K562 (cell line): ENCODE results near the gene ERAL1. TPM values are rescaled to one million over a fixed set of nuclear protein-coding genes. Genes with fewer than 3 reads are reported as not detected.

Source experiments
- ATAC-seq: fragments of 200-7000 bp; cut with Tn5 transposase; 3 replicates; pipeline ENCODE4 v1.9.1; 2020; ENCODE audit warnings: moderate library complexity
- BruUV-seq: library from RNA; stranded (reverse); fragments of 400-500 nt; replicated peaks from 2 replicates; lab custom pipeline; 2021; lab: Mats Ljungman, UMichigan
- CTCF ChIA-PET: fragments of 300-600 bp; formaldehyde crosslinking; extraction: SDS; loops from one replicate; lab custom pipeline; 2021; ENCODE audit warnings: low intra/inter-chr PET ratio; lab: Yijun Ruan, JAX
- POLR2A ChIA-PET: fragments of 300-600, 350-650 bp; sonication (Branson Sonifier 250); formaldehyde crosslinking; extraction: SDS; loops from one replicate; lab custom pipeline; 2021; ENCODE audit warnings: antibody characterized with exemption, inconsistent platforms; lab: Yijun Ruan, JAX
- DNase-seq, 4 experiments: peaks; one replicate each; pipeline versions ENCODE4 v3.0.0 to v3.0.0-alpha.2; 2011 to 2018; ENCODE audit warnings: low spot score in 3 of 4, mixed read lengths in 3 of 4; ENCODE audit errors: extremely low read depth in 1 of 4
- FAIRE-seq: peaks from 2 replicates; lab custom pipeline; 2011; peaks lifted over from hg19 to GRCh38; lab: Jason Lieb, UNC
- H2AFZ ChIP-seq: 2 replicates; pipeline ENCODE4 v1.6.0; 2011; ENCODE audit warnings: low read depth, low read length, control low read depth, inconsistent platforms
- H3K27ac ChIP-seq: fragments of 200-600 bp; 3 replicates; pipeline ENCODE4 v1.8.0; 2011; ENCODE audit warnings: low read depth, mild to moderate bottlenecking, control low read depth, inconsistent platforms, low read length, moderate library complexity, mixed read lengths; ENCODE audit errors: extremely low read depth
- H3K27me3 ChIP-seq, 2 experiments: fragments of 300-600 bp in 1 of 2; 2 replicates in 1 of 2; 3 replicates in 1 of 2; pipeline versions ENCODE4 v1.6.0 to v1.8.0; 2011; ENCODE audit warnings: inconsistent platforms in 2 of 2, low read length in 2 of 2, mild to moderate bottlenecking in 1 of 2, mixed read lengths in 1 of 2, moderate library complexity in 1 of 2; ENCODE audit not compliant: control insufficient read depth in 2 of 2, insufficient read depth in 2 of 2
- H3K36me3 ChIP-seq: fragments of 300-600 bp; 3 replicates; pipeline ENCODE4 v1.8.0; 2011; ENCODE audit warnings: mild to moderate bottlenecking, low read length, inconsistent platforms; ENCODE audit not compliant: control insufficient read depth, insufficient read depth
- H3K4me1 ChIP-seq, 2 experiments: fragments of 200-600 bp in 1 of 2; replicated peaks in 1 of 2; 2 replicates in 1 of 2; 3 replicates in 1 of 2; pipeline versions ENCODE4 v1.5.1 to v1.8.0; 2011; ENCODE audit warnings: inconsistent platforms in 2 of 2, low read length in 2 of 2, mild to moderate bottlenecking in 1 of 2, mixed read lengths in 1 of 2, moderate library complexity in 1 of 2; ENCODE audit not compliant: control insufficient read depth in 2 of 2, insufficient read depth in 2 of 2
- H3K4me2 ChIP-seq: 2 replicates; pipeline ENCODE4 v1.6.1; 2011; ENCODE audit warnings: low read length, control low read depth, inconsistent platforms, mixed read lengths; ENCODE audit not compliant: insufficient read depth
- H3K4me3 ChIP-seq: fragments of 200-600 bp; sonication (generic), shearing (Covaris generic); 2 replicates; pipeline ENCODE4 v1.5.1; 2016; ENCODE audit warnings: control low read depth, inconsistent platforms
- H3K79me2 ChIP-seq: fragments of 200-600 bp; 3 replicates; pipeline ENCODE4 v1.8.0; 2011; ENCODE audit warnings: low read length, inconsistent platforms; ENCODE audit not compliant: control insufficient read depth, insufficient read depth
- H3K9ac ChIP-seq, 2 experiments: 2 replicates each; pipeline versions ENCODE4 v1.6.0 to v1.6.1; 2011; ENCODE audit warnings: low read depth in 2 of 2, low read length in 2 of 2, control low read depth in 1 of 2, inconsistent platforms in 1 of 2, mild to moderate bottlenecking in 1 of 2, mixed read lengths in 1 of 2; ENCODE audit not compliant: insufficient read depth in 1 of 2
- H3K9me1 ChIP-seq: one replicate; pipeline ENCODE4 v1.6.0; 2011; ENCODE audit warnings: inconsistent platforms, mild to moderate bottlenecking, low read length, moderate library complexity; ENCODE audit not compliant: control insufficient read depth, insufficient read depth
- H3K9me3 ChIP-seq: replicated peaks from 2 replicates; pipeline ENCODE4 v1.5.1; 2011; ENCODE audit warnings: low read depth, low read length, inconsistent platforms; ENCODE audit not compliant: control insufficient read depth, insufficient read depth
- H4K20me1 ChIP-seq: replicated peaks from 2 replicates; pipeline ENCODE4 v1.6.1; 2011; ENCODE audit warnings: low read length, inconsistent platforms, mixed read lengths; ENCODE audit not compliant: control insufficient read depth, insufficient read depth
- ARID3B ChIP-seq: fragments of 250-450 bp; sonication (Bioruptor Pico); IDR thresholded peaks from 2 replicates; pipeline ENCODE4 v1.4.0; 2020; ENCODE audit warnings: borderline replicate concordance
- ASH1L ChIP-seq: fragments of 450-650 bp; IDR thresholded peaks from 2 replicates; pipeline ENCODE4 v1.6.1; 2018; ENCODE audit warnings: borderline replicate concordance, mild to moderate bottlenecking, low read depth; ENCODE audit not compliant: partially characterized antibody
- CBFB ChIP-seq: sonication (generic); formaldehyde crosslinking; IDR thresholded peaks from 2 replicates; pipeline ENCODE4 v1.4.0; 2020; ENCODE audit warnings: mild to moderate bottlenecking, missing genetic modification reagents
- HMGN3 ChIP-seq: IDR thresholded peaks from 2 replicates; pipeline ENCODE4 v1.6.1; 2011; ENCODE audit warnings: borderline replicate concordance, low read depth, mild to moderate bottlenecking, mixed read lengths, low read length; ENCODE audit not compliant: insufficient read length; ENCODE audit errors: extremely low read depth
- HOXB6 ChIP-seq: fragments of 250-450 bp; sonication (Bioruptor Pico); IDR thresholded peaks from 2 replicates; pipeline ENCODE4 v1.5.1; 2022; ENCODE audit warnings: mild to moderate bottlenecking, borderline replicate concordance
- KDM2B ChIP-seq: fragments of 250-450 bp; sonication (Bioruptor Pico); IDR thresholded peaks from 2 replicates; pipeline ENCODE4 v1.8.0; 2021; ENCODE audit warnings: mild to moderate bottlenecking, moderate library complexity
- MTA3 ChIP-seq: fragments of 450-650 bp; formaldehyde crosslinking; IDR thresholded peaks from 2 replicates; pipeline ENCODE4 v1.6.1; 2017; ENCODE audit warnings: mild to moderate bottlenecking, borderline replicate concordance
- PBX2 ChIP-seq, 2 experiments: IDR thresholded peaks in 1 of 2; conservative IDR thresholded peaks in 1 of 2; 2 replicates each; pipeline ENCODE4 v1.6.1; 2016; ENCODE audit warnings: low read depth in 2 of 2, mild to moderate bottlenecking in 1 of 2, missing compliant biosample characterization in 1 of 2, missing genetic modification characterization in 1 of 2, moderate library complexity in 1 of 2
- RFX1 ChIP-seq: fragments of 450-650 bp; IDR thresholded peaks from 2 replicates; pipeline ENCODE4 v1.6.1; 2016; ENCODE audit warnings: mild to moderate bottlenecking, moderate library complexity
- RFX5 ChIP-seq: IDR thresholded peaks from 2 replicates; pipeline ENCODE4 v1.6.1; 2011; ENCODE audit warnings: low read depth, mild to moderate bottlenecking, improper control_type of control experiment, low read length
- TCF7 ChIP-seq: sonication (generic); IDR thresholded peaks from 2 replicates; pipeline ENCODE4 v1.6.1; 2016; ENCODE audit warnings: antibody characterized with exemption, borderline replicate concordance
- ZNF232 ChIP-seq: sonication (generic); formaldehyde crosslinking; IDR thresholded peaks from 2 replicates; pipeline ENCODE4 v1.8.0; 2022; ENCODE audit warnings: mild to moderate bottlenecking, missing genetic modification reagents
- ZNF384 ChIP-seq: IDR thresholded peaks from 2 replicates; pipeline ENCODE4 v1.6.1; 2012; ENCODE audit warnings: low read depth, low read length, improper control_type of control experiment
- ZNF445 ChIP-seq: fragments of 250-450 bp; sonication (Bioruptor Pico); IDR thresholded peaks from 2 replicates; pipeline ENCODE4 v1.4.0; 2020; ENCODE audit warnings: low read depth, mild to moderate bottlenecking, moderate library complexity
- ZNF584 ChIP-seq: fragments of 200-800 bp; sonication (Bioruptor generic); IDR thresholded peaks from 2 replicates; pipeline ENCODE4 v1.6.1; 2016; ENCODE audit warnings: low read depth, mild to moderate bottlenecking, missing genetic modification characterization, missing compliant biosample characterization
- WGBS: fragments of 100-300 bp; shearing (Covaris generic); methylation state at CpG from one replicate; pipeline ENCODE4 v1.1.6; 2016; ENCODE audit warnings: low coverage, mixed read lengths; ENCODE audit not compliant: insufficient coverage; ENCODE audit errors: missing lambda C conversion rate; 5-methylcytosine and 5-hydroxymethylcytosine counted together
- in situ Hi-C: fragments of 300-500 bp; cut with MboI; formaldehyde crosslinking; loops from 4 replicates; pipeline ENCODE4 v1.15.0; 2018; ENCODE audit warnings: inconsistent platforms, mixed read lengths
- intact Hi-C: fragments of 100-400 bp; cut with micrococcal nuclease; formaldehyde crosslinking; loops from 2 replicates; pipeline ENCODE4 v1.14.2; 2022
- polyA plus RNA-seq, 8 experiments: library from polyadenylated mRNA; depleted of rRNA in 4 of 8; stranded (reverse) in 5 of 8; unstranded in 3 of 8; fragments of >200 nt; fragmentation: Nextera tagmentation in 2 of 8; fragmentation: Illumina TruSeq in 1 of 8; extraction: Ambion mirVana in 2 of 8; extraction: Trizol in 1 of 8; gene quantifications; 2 replicates each; pipeline versions ENCODE4 v1.2.1 to v1.2.3, GENCODE V29; 2011 to 2014; ENCODE audit warnings: inconsistent platforms in 1 of 8, missing spikeins in 1 of 8
- total RNA-seq, 7 experiments: library from RNA; depleted of rRNA in 6 of 7; stranded (reverse); fragments of >200 nt in 6 of 7; fragmentation: Illumina TruSeq in 2 of 7; extraction: Trizol in 2 of 7; gene quantifications; 2 replicates each; pipeline versions ENCODE4 v1.2.1 to v1.2.3, GENCODE V29; 2011 to 2021; ENCODE audit warnings: low replicate concordance in 1 of 7
- TF ChIP-seq, protein P1 (sequence below): sonication (generic); formaldehyde crosslinking; IDR thresholded peaks from 2 replicates; pipeline ENCODE4 v1.8.1; 2023; ENCODE audit warnings: mild to moderate bottlenecking, missing genetic modification reagents

ERAL1 gene
- total and polyA plus RNA-seq, 9 of the 15 experiments (the other 6 are each of a cell fraction or from before 2014, with no cell fraction given) = 37.5 to 351 (median 106) TPM

GRCh38 chr17:28892024-28892423, 37.2 kb downstream of the ERAL1 start:
- Histone ChIP-seq H3K79me2 (peaks cover 36% of the 10 kb centered on the region), H3K4me3 (no peak overlapping the region), H3K36me3 (peaks cover 20% of the 10 kb centered on the region; the same call in 2 of the 3 replicates), H4K20me1 (no peaks in the 10 kb centered on the region), H3K27ac (no peak overlapping the region), H3K4me1 (peaks cover 12 to 28% of the 10 kb centered on the region in 2 experiments; a peak in 4 of 5 replicates), H3K9me1 (no peaks in the 10 kb centered on the region), H3K27me3 (no peaks in the 10 kb centered on the region), H3K9ac (no peak overlapping the region), H2AFZ (no peak overlapping the region), H3K9me3 (no peaks in the 10 kb centered on the region), H3K4me2 (no peak overlapping the region)
- no peak for FAIRE-seq
- intact Hi-C loops (no loop called here), in situ Hi-C loops (no loop called here)
- TF ChIP-seq MTA3 (no peak), RFX1 (no peak), HOXB6 (no peak), ZNF445 (no peak), PBX2 (CRISPR knock-in tag; IDR thresholded peaks at IDR 0.05; ENCODE audit: low read depth) (no peak), PBX2 (tag; conservative IDR thresholded peaks at IDR 0.05; ENCODE audit: low read depth) (no peak), ASH1L (no peak), ZNF384 (no peak), HMGN3 (no peak), KDM2B (CRISPR knock-in tag) (no peak), CBFB (no peak), ARID3B (no peak), RFX5 (no peak), ZNF584 (no peak), TCF7 (no peak), ZNF232 (CRISPR knock-in tag) (no peak)
- TF ChIP-seq, protein P1, sequence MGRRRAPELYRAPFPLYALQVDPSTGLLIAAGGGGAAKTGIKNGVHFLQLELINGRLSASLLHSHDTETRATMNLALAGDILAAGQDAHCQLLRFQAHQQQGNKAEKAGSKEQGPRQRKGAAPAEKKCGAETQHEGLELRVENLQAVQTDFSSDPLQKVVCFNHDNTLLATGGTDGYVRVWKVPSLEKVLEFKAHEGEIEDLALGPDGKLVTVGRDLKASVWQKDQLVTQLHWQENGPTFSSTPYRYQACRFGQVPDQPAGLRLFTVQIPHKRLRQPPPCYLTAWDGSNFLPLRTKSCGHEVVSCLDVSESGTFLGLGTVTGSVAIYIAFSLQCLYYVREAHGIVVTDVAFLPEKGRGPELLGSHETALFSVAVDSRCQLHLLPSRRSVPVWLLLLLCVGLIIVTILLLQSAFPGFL (CRISPR knock-in tag) = no peak
- ATAC-seq = no peak
- ChIA-PET CTCF (no interaction called here), POLR2A (interaction anchor here (0.7 to 1.5 kb wide), 4 partner anchors 9 to 21 kb away, joined by 3 to 5 read pairs (median 3); no protein-coding TSS in a partner anchor)
- BruUV-seq = no TSS peak
- WGBS = 81% methylated on average over 1 of the region's 4 CpGs
- DNase-seq = no peak
